HCEC 1CT (cell line): ENCODE results near the gene CHRNA3.

Experiments
- DNase-seq: peaks from one replicate; pipeline ENCODE4 v3.0.0-alpha.2; 2017

CHRNA3 gene

GRCh38 chr15:78635346-78635745, 14.6 kb upstream of the CHRNA3 start:
- no peak for DNase-seq

- no peak for DNase-seq
Measured at GRCh38 chr15:78634210-78635145, 13.7 kb upstream of the CHRNA3 start.

GRCh38 chr15:78633348-78633747, 12.6 kb upstream of the CHRNA3 start:
- no peak for DNase-seq

GRCh38 chr15:78630886-78631633, 10.3 kb upstream of the CHRNA3 start:
- no peak for DNase-seq

GRCh38 chr15:78629716-78630065, 8.9 kb upstream of the CHRNA3 start:
- DNase-seq = no peak

- DNase-seq = no peak
Measured at GRCh38 chr15:78629031-78629715, 8.4 kb upstream of the CHRNA3 start.

GRCh38 chr15:78628227-78628626, 7.4 kb upstream of the CHRNA3 start:
- no peak for DNase-seq

GRCh38 chr15:78627348-78627747, 6.6 kb upstream of the CHRNA3 start:
- no peak for DNase-seq

GRCh38 chr15:78626381-78626995, 5.7 kb upstream of the CHRNA3 start:
- DNase-seq = no peak

- no peak for DNase-seq
Measured at GRCh38 chr15:78625606-78626280, 4.9 kb upstream of the CHRNA3 start.

GRCh38 chr15:78624651-78625590, 4.1 kb upstream of the CHRNA3 start:
- DNase-seq = no peak

- no peak for DNase-seq
Measured at GRCh38 chr15:78623786-78624497, 3.1 kb upstream of the CHRNA3 start.

GRCh38 chr15:78621810-78622402, 1.1 kb upstream of the CHRNA3 start:
- DNase-seq = no peak

GRCh38 chr15:78620021-78620526, 722 bp downstream of the CHRNA3 start:
- DNase-seq = no peak

- no peak for DNase-seq
Measured at GRCh38 chr15:78619022-78619950, 1.5 kb downstream of the CHRNA3 start.

GRCh38 chr15:78618490-78618934, 2.3 kb downstream of the CHRNA3 start:
- peak; percentile 87 for DNase-seq

GRCh38 chr15:78618064-78618463, 2.7 kb downstream of the CHRNA3 start:
- DNase-seq = no peak

GRCh38 chr15:78617516-78617915, 3.3 kb downstream of the CHRNA3 start:
- no peak for DNase-seq

- no peak for DNase-seq
Measured at GRCh38 chr15:78617076-78617475, 3.7 kb downstream of the CHRNA3 start.
